GM19452 (cell line): Measurements from ENCODE around the gene HOXD1.

Source experiments
- ATAC-seq: cut with Tn5 transposase; IDR thresholded peaks from one replicate; pipeline ENCODE4 v1.9.1; 2021; ENCODE audit not compliant: unreplicated experiment

HOXD1 gene

DNA sequence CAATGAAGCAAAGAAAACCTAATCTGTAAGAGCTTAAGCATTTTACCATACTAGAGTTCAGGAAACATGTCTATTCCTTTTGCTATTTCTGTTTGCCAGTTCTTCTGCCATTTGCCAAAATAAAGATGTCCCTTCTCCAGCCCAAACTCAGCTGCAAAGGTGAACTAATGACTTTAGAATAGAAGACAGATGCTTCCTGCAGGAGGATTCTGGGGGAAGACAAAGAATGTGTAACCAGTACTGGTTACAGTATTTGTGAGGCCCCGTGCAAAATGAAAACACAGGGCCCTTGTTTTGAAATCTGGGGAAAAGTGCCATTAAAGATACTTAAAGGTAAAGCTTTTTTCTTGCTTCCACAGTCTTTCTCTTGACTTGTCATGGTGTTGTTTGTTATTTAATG lies 46.5 kb downstream of the HOXD1 start:
- no peak for ATAC-seq

DNA sequence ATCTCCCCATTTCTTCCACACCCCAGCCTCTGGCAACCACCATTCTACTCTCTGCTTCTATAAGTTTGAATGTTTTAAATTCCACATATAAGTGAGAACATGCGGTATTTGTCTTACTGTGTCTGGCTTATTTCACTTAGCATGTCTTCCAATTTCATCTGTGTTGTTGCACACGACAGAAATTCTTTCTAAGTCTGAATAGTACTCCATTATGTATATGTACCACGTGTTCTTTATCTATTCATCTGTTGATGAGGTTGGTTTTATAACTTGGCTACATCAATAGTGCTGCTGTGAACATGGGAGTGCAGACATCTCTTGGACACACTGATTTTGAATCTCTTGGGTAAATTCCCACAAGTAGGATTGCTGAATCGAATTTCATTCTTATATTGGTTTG lies 49.0 kb downstream of the HOXD1 start:
- no peak for ATAC-seq

DNA sequence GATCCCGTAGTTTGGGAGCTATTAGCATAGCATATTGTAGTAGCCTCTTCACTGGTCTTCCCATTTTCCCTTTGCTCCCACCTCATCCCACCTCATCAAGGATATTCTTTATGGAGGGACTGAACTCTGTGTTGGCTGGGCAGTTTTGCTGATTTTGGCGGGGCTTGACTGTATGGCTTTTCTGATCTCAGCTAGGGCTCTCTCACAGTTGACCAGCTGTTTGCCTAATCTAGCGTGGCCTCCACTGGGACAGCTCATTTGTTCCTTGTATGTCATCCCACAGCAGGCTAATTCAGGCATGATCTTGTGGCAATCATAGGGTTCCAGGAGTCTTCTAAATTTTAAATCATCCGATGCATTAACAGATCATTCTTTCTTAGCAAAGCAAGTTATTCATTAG lies 50.6 kb downstream of the HOXD1 start:
- ATAC-seq: no peak

DNA sequence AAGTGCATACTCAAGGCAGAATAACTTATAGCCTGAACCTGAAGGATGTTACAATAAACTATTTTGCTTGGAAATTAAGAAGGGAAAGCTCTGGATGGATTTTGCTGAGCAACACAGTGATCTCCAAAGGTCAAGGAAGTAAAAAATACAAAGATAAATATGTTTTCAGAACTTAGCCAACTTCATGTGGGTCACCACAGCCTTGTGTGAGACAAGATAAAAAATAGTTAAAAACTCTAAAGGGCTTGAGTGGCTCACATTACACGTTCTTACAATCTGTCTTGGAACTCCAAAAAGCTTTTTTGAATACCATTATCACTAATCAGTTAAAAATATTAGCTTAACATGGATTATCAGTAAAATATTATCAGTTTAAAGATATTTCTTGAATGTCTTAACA lies 51.8 kb downstream of the HOXD1 start:
- no peak for ATAC-seq
